ENCODE data around the gene SLFN14.
A peak's percentile ranks its signal among the peaks of the same experiment; 100 is the strongest.
"Not testable (repeated sequence)": the region's sequence is repeated elsewhere in the genome, so short reads cannot be mapped to it uniquely, and the experiment has no call there.

SLFN14 gene

GRCh38 chr17:35529866-35530265 is 30.8 kb downstream of the SLFN14 start:
- no peak for DNase-seq (ENCODE audit: low read depth)
- no peak for TF ChIP-seq CTCF (IDR thresholded peaks at IDR 0.05; ENCODE audit: insufficient read depth, low read depth, low read length, missing control alignments)
- no peak overlapping the region for H3K4me3 ChIP-seq (ENCODE audit: low read depth, low read length)

GRCh38 chr17:35529326-35529725 is 31.3 kb downstream of the SLFN14 start:
- not testable (repeated sequence) for DNase-seq (ENCODE audit: low read depth); H3K4me3 ChIP-seq (ENCODE audit: low read depth, low read length)

GRCh38 chr17:35523296-35523695 is 37.3 kb downstream of the SLFN14 start:
- no peak for DNase-seq (ENCODE audit: low read depth)
- no peak overlapping the region for H3K4me3 ChIP-seq (ENCODE audit: low read depth, low read length)
- no peak for TF ChIP-seq CTCF (IDR thresholded peaks at IDR 0.05; ENCODE audit: insufficient read depth, low read depth, low read length, missing control alignments)

- DNase-seq (ENCODE audit: low read depth) = peak; percentile 32
Measured at GRCh38 chr17:35521654-35522256, 38.9 kb downstream of the SLFN14 start.

GRCh38 chr17:35521150-35521549 is 39.5 kb downstream of the SLFN14 start:
- no peak for DNase-seq (ENCODE audit: low read depth)
- TF ChIP-seq CTCF (IDR thresholded peaks at IDR 0.05; ENCODE audit: insufficient read depth, low read depth, low read length, missing control alignments) = no peak
- no peak overlapping the region for H3K4me3 ChIP-seq (ENCODE audit: low read depth, low read length)

More at GRCh38 chr17:35521654-35522256, 38.9 kb downstream of the SLFN14 start:
- not testable (repeated sequence) for H3K4me3 ChIP-seq (ENCODE audit: low read depth, low read length)

- no peak for TF ChIP-seq CTCF (IDR thresholded peaks at IDR 0.05; ENCODE audit: insufficient read depth, low read depth, low read length, missing control alignments)
- H3K4me3 ChIP-seq (ENCODE audit: low read depth, low read length) = no peak overlapping the region
- peak; percentile 50 for DNase-seq (ENCODE audit: low read depth)
Measured at GRCh38 chr17:35519906-35520442, 40.6 kb downstream of the SLFN14 start.

GRCh38 chr17:35519439-35519838 is 41.2 kb downstream of the SLFN14 start:
- no peak for TF ChIP-seq CTCF (IDR thresholded peaks at IDR 0.05; ENCODE audit: insufficient read depth, low read depth, low read length, missing control alignments)
- H3K4me3 ChIP-seq (ENCODE audit: low read depth, low read length) = no peak overlapping the region
- DNase-seq (ENCODE audit: low read depth) = no peak

GRCh38 chr17:35518431-35518830 is 42.2 kb downstream of the SLFN14 start:
- H3K4me3 ChIP-seq (ENCODE audit: low read depth, low read length); DNase-seq (ENCODE audit: low read depth): not testable (repeated sequence)

Data from GM12865 (cell line).